Bronchial epithelial cell (primary cell): ENCODE results near the gene GALR2. TPM values are rescaled to one million over a fixed set of nuclear protein-coding genes. Genes with fewer than 3 reads are reported as not detected.

Source experiments
- DNase-seq: peaks from one replicate; pipeline ENCODE4 v3.0.0-alpha.2; 2010; ENCODE audit warnings: low read depth
- FAIRE-seq: peaks from 2 replicates; lab custom pipeline; 2011; peaks lifted over from hg19 to GRCh38; lab: Jason Lieb, UNC
- H3K27me3 ChIP-seq: 2 replicates; pipeline ENCODE4 v1.5.1; 2011; ENCODE audit warnings: low read length; ENCODE audit not compliant: control insufficient read depth, insufficient read depth
- H3K36me3 ChIP-seq: 2 replicates; pipeline ENCODE4 v1.5.1; 2011; ENCODE audit warnings: low read length; ENCODE audit not compliant: control insufficient read depth, insufficient read depth
- H3K4me3 ChIP-seq: 2 replicates; pipeline ENCODE4 v1.5.1; 2011; ENCODE audit warnings: mild to moderate bottlenecking, low read depth, low read length, control low read depth
- total RNA-seq: library from RNA; depleted of rRNA; stranded (reverse); fragments of >200 nt; gene quantifications from 2 replicates; pipeline ENCODE4 v1.2.1, GENCODE V29; 2014
- TF ChIP-seq, protein P1 (sequence below): IDR thresholded peaks from 2 replicates; pipeline ENCODE4 v1.5.1; 2011; ENCODE audit warnings: mild to moderate bottlenecking, moderate library complexity, low read length, control low read depth, inconsistent platforms; ENCODE audit not compliant: insufficient read depth, severe bottlenecking

The GALR2 gene
- total RNA-seq, 1 donor from 2014 or later = not detected

DNA sequence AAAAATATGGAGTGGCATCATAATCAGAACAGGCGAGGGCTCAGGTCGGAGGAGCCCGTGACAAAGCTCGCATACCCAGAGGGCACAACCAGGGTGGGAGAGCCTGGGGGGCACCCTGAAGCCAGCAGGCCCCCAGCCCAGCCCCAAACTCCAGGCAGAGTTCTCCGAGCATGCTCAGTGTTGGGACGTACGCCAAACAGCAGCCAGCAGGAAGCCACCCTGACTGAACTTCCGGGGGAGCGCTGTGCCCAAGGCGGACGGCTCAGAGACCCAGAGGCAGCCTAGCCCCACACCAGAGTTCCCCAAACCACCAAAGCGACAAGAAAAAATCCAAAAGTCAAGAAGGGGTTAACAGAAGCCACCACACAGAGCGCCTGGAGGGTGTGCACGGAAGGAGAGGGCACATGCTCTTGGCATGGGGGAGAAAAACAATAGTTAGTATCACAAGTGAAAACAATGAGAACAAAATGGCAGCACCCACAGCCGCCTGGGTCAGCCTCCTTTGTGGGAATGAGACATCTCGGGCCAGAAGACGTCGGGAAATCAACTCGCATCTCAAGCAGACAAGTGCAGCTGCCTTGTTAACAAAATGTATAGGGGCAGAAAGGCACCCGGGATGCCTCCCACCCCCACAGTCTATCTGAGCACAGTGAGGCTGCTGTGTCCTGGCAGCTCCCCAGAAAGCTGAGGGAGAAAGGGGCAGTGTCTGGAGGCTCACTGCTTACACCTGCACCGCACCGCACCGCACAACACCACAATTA lies 17.1 kb downstream of the GALR2 start:
- TF ChIP-seq, protein P1, sequence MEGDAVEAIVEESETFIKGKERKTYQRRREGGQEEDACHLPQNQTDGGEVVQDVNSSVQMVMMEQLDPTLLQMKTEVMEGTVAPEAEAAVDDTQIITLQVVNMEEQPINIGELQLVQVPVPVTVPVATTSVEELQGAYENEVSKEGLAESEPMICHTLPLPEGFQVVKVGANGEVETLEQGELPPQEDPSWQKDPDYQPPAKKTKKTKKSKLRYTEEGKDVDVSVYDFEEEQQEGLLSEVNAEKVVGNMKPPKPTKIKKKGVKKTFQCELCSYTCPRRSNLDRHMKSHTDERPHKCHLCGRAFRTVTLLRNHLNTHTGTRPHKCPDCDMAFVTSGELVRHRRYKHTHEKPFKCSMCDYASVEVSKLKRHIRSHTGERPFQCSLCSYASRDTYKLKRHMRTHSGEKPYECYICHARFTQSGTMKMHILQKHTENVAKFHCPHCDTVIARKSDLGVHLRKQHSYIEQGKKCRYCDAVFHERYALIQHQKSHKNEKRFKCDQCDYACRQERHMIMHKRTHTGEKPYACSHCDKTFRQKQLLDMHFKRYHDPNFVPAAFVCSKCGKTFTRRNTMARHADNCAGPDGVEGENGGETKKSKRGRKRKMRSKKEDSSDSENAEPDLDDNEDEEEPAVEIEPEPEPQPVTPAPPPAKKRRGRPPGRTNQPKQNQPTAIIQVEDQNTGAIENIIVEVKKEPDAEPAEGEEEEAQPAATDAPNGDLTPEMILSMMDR = no peak
- H3K36me3 ChIP-seq = peaks cover 45% of the 10 kb centered on the region
- no peaks in the 10 kb centered on the region for H3K27me3 ChIP-seq
- no peak for DNase-seq
- no peak overlapping the region for H3K4me3 ChIP-seq
- FAIRE-seq = no peak

GRCh38 chr17:76092526-76093413 lies 18.2 kb downstream of the GALR2 start:
- TF ChIP-seq, protein P1 = no peak
- Histone ChIP-seq H3K27me3 (no peaks in the 10 kb centered on the region), H3K4me3 (no peak overlapping the region), H3K36me3 (peaks cover 41% of the 10 kb centered on the region)
- DNase-seq (no peak), FAIRE-seq (no peak)

GRCh38 chr17:76094046-76094445 lies 19.5 kb downstream of the GALR2 start:
- H3K36me3 ChIP-seq = peaks cover 33% of the 10 kb centered on the region
- FAIRE-seq (no peak), DNase-seq (no peak)
- no peaks in the 10 kb centered on the region for H3K27me3 ChIP-seq
- no peak overlapping the region for H3K4me3 ChIP-seq
- TF ChIP-seq, protein P1 = no peak

- no peaks in the 10 kb centered on the region for H3K27me3 ChIP-seq
- H3K36me3 ChIP-seq = peaks cover 26% of the 10 kb centered on the region
- FAIRE-seq (no peak), DNase-seq (no peak)
- H3K4me3 ChIP-seq = no peak overlapping the region
- TF ChIP-seq, protein P1 = no peak
These were observed 21.4 kb downstream of the GALR2 start for GRCh38 chr17:76095943-76096342.

DNA sequence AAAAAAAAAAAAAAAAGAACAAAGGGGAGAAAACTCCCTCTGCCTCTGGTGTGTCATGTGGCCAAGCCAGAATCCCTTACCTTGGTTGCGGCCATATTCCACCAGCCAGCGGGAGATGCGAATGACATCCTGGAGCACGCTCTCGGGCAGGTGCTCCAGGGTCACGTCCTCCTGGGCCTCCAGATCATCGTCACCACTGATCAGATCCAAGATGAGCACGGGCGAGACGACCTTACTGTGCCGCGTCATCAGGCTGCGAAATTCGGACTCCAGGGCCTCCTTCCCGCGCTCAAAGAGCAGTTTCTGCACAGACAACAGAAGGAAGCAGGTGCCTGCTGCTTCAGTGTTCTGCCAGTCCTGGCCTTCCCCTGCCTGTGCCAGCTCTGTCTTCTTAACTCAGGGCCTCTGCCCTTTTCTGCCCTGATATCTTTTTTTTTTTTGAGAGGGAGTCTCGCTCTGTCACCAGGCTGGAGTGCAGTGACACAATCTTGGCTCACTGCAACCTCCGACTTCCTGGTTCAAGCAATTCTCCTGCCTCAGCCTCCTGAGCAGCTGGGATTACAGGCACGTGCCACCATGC lies 23.2 kb downstream of the GALR2 start:
- Histone ChIP-seq H3K36me3 (peaks cover 29% of the 10 kb centered on the region), H3K4me3 (no peak overlapping the region), H3K27me3 (no peaks in the 10 kb centered on the region)
- DNase-seq = no peak
- no peak for FAIRE-seq
- TF ChIP-seq, protein P1 = no peak
